BE2C (cell line): ENCODE measurements around the gene GLIS2.

ENCODE experiments used
- DNase-seq: peaks from one replicate; pipeline ENCODE4 v3.0.0-alpha.2; 2020
- H3K27me3 ChIP-seq: fragments of 250-450 bp; sonication (Bioruptor Pico); 2 replicates; pipeline ENCODE4 v1.5.1; 2020; ENCODE audit warnings: mild to moderate bottlenecking
- H3K36me3 ChIP-seq: fragments of 250-450 bp; sonication (Bioruptor Pico); 2 replicates; pipeline ENCODE4 v1.5.1; 2020; ENCODE audit warnings: mild to moderate bottlenecking
- H3K4me1 ChIP-seq: fragments of 250-450 bp; sonication (Bioruptor Pico); 2 replicates; pipeline ENCODE4 v1.5.1; 2020
- H3K4me3 ChIP-seq: 2 replicates; pipeline ENCODE4 v1.5.1; 2011; ENCODE audit warnings: low read depth, low read length
- H3K9me3 ChIP-seq: fragments of 250-450 bp; sonication (Bioruptor Pico); 2 replicates; pipeline ENCODE4 v1.5.1; 2020
- CTCF ChIP-seq: IDR thresholded peaks from 2 replicates; pipeline ENCODE4 v1.5.1; 2012; ENCODE audit warnings: mild to moderate bottlenecking, low read depth, low read length

The GLIS2 gene

GRCh38 chr16:4322121-4323052 is 6.5 kb downstream of the GLIS2 start:
- no peak for DNase-seq
- no peak overlapping the region for H3K4me3 ChIP-seq
- no peaks in the 10 kb centered on the region for H3K9me3 ChIP-seq
- H3K27me3 ChIP-seq = no peaks in the 10 kb centered on the region
- no peak for TF ChIP-seq CTCF
- H3K4me1 ChIP-seq = peaks cover 32% of the 10 kb centered on the region
- no peaks in the 10 kb centered on the region for H3K36me3 ChIP-seq

- Histone ChIP-seq H3K9me3 (no peaks in the 10 kb centered on the region), H3K4me3 (no peak overlapping the region), H3K36me3 (no peaks in the 10 kb centered on the region), H3K4me1 (peaks cover 25% of the 10 kb centered on the region), H3K27me3 (no peaks in the 10 kb centered on the region)
- DNase-seq = no peak
- no peak for TF ChIP-seq CTCF
Measured at GRCh38 chr16:4323071-4323844, 7.4 kb downstream of the GLIS2 start.

GRCh38 chr16:4323845-4324488 is 8.1 kb downstream of the GLIS2 start:
- H3K9me3 ChIP-seq = no peaks in the 10 kb centered on the region
- H3K4me3 ChIP-seq = peak overlapping the region; percentile 19; the same call in 1 of the 2 replicates
- no peaks in the 10 kb centered on the region for H3K27me3 ChIP-seq
- TF ChIP-seq CTCF = no peak
- H3K36me3 ChIP-seq = no peaks in the 10 kb centered on the region
- H3K4me1 ChIP-seq = peaks cover 25% of the 10 kb centered on the region
- DNase-seq = peak; percentile 78

- H3K27me3 ChIP-seq = no peaks in the 10 kb centered on the region
- no peak for DNase-seq
- H3K36me3 ChIP-seq = no peaks in the 10 kb centered on the region
- peaks cover 22% of the 10 kb centered on the region for H3K4me1 ChIP-seq
- TF ChIP-seq CTCF = no peak
- H3K4me3 ChIP-seq = no peak overlapping the region
- no peaks in the 10 kb centered on the region for H3K9me3 ChIP-seq
Measured at GRCh38 chr16:4324492-4325252, 8.8 kb downstream of the GLIS2 start.

- Histone ChIP-seq H3K36me3 (no peaks in the 10 kb centered on the region), H3K27me3 (no peaks in the 10 kb centered on the region), H3K4me1 (peaks cover 19% of the 10 kb centered on the region), H3K9me3 (no peaks in the 10 kb centered on the region), H3K4me3 (no peak overlapping the region)
- DNase-seq = no peak
- TF ChIP-seq CTCF = no peak
Measured at GRCh38 chr16:4325253-4325758, 9.4 kb downstream of the GLIS2 start.
